GM12878 (cell line): Measurements from ENCODE around the gene CTCFL.

Experiments
- BHLHE40 ChIP-seq, 2 experiments: fragments of 450-650 bp in 1 of 2; IDR thresholded peaks; 2 replicates each; pipeline ENCODE4 v1.6.1; 2011 to 2017; ENCODE audit warnings: low read depth in 2 of 2, borderline replicate concordance in 1 of 2, improper control_type of control experiment in 1 of 2, low read length in 1 of 2, mild to moderate bottlenecking in 1 of 2
- CTCF ChIP-seq, 3 experiments: IDR thresholded peaks in 2 of 3; conservative IDR thresholded peaks in 1 of 3; 2 replicates each; pipeline ENCODE4 v1.5.1; 2011; ENCODE audit warnings: low read depth in 3 of 3, low read length in 3 of 3, mild to moderate bottlenecking in 3 of 3, control low read depth in 2 of 3, moderate library complexity in 2 of 3, inconsistent platforms in 1 of 3, mixed read lengths in 1 of 3; ENCODE audit not compliant: control insufficient read depth in 2 of 3, insufficient read depth in 1 of 3; ENCODE audit errors: extremely low read depth in 1 of 3
- POLR2A ChIP-seq: IDR thresholded peaks from 2 replicates; pipeline ENCODE4 v1.6.1; 2011; ENCODE audit warnings: low read depth, mild to moderate bottlenecking, low read length
- POLR2AphosphoS5 ChIP-seq: IDR thresholded peaks from 2 replicates; pipeline ENCODE4 v1.6.1; 2011; ENCODE audit warnings: mild to moderate bottlenecking, low read length, inconsistent platforms

- TF ChIP-seq CTCF (IDR thresholded peaks at IDR 0.05 in 2 of 3, conservative IDR thresholded peaks at IDR 0.05 in 1 of 3; ENCODE audit: control insufficient read depth in 2 of 3, extremely low read depth in 1 of 3, insufficient read depth in 1 of 3, low read depth in 3 of 3, low read length in 3 of 3) (no peak), POLR2AphosphoS5 (no peak), POLR2A (no peak), BHLHE40 (IDR thresholded peaks at IDR 0.05; ENCODE audit: borderline replicate concordance in 1 of 2, low read depth in 2 of 2, low read length in 1 of 2) (no peak)
These were observed 20.5 kb downstream of the CTCFL start for GRCh38 chr20:57504411-57504810.
